IMR-90 (cell line): Measurements from ENCODE around the gene HRH3. TPM values are rescaled to one million over a fixed set of nuclear protein-coding genes. Genes with fewer than 3 reads are reported as not detected.

ENCODE experiments used
- CTCF ChIP-seq: conservative IDR thresholded peaks from 2 replicates; pipeline ENCODE4 v1.5.1; 2012; ENCODE audit warnings: mild to moderate bottlenecking, low read depth, low read length, improper control_type of control experiment
- polyA plus RNA-seq, 3 experiments: library from polyadenylated mRNA; depleted of rRNA; stranded (reverse); fragments of >200 nt; gene quantifications; 2 replicates each; pipeline ENCODE4 v1.2.3, GENCODE V29; 2012; ENCODE audit warnings: low replicate concordance in 1 of 3
- total RNA-seq: library from RNA; depleted of rRNA; stranded (reverse); fragments of >200 nt; gene quantifications from 2 replicates; pipeline ENCODE4 v1.2.3, GENCODE V29; 2012

Gene HRH3
- total and polyA plus RNA-seq, 2 of the 4 experiments (the other 2 are of a cell fraction) = not detected

- no peak for TF ChIP-seq CTCF
Measured at GRCh38 chr20:62183426-62184142, 36.5 kb downstream of the HRH3 start (continued).
